NCI-H82 treated with DMSO at 0.1 percent for 48 hours (cell line): ENCODE data around the gene AS3MT.
"Not testable (repeated sequence)": the region's sequence is repeated elsewhere in the genome, so short reads cannot be mapped to it uniquely, and the experiment has no call there.

Source experiments
- DNase-seq: peaks from one replicate; lab custom pipeline; 2025; ENCODE audit not compliant: unreplicated experiment; lab: John Stamatoyannopoulos, UW

AS3MT gene, protein sequence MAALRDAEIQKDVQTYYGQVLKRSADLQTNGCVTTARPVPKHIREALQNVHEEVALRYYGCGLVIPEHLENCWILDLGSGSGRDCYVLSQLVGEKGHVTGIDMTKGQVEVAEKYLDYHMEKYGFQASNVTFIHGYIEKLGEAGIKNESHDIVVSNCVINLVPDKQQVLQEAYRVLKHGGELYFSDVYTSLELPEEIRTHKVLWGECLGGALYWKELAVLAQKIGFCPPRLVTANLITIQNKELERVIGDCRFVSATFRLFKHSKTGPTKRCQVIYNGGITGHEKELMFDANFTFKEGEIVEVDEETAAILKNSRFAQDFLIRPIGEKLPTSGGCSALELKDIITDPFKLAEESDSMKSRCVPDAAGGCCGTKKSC

DNA sequence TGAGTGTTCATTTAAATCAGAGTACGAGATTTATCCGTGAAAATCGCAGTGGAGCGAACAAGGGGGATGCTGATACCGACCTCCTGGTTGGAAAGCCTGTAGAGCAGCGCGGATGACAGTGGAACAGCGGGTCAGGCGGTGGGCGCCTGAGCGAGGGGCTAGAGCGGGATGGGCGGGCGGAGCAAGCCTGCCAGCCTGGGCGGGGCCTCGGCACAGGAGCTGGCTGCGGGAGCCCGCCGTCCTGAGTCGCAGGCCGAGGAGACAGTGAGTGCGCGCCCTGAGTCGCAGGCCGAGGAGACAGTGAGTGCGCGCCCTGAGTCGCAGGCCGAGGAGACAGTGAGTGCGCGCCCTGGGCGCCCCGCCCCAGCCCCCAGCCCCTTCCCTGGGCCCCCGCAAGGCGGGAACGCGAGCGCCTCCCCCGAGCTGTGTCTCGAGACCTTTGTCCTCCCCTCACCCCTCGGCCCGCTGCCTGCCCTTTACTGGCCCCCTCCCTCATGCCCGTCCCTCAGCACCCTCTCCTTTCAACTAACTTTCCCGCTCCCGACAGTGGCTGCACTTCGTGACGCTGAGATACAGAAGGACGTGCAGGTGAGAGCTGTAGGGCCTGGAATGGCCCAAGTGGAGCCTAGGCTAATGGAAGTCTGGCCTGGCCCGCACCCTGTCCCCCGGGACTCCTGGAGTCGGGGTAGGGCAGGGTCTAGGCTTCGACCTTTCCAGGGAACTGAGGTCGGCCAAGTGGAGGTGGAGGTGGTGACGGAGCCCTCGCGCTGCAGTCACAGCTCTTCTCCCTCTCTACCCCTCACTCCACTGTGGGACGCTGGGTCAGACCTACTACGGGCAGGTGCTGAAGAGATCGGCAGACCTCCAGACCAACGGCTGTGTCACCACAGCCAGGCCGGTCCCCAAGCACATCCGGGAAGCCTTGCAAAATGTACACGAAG, at the start of gene AS3MT:
TSS of gene AS3MT (plus strand) at position 213 of the 941 bp plus-strand sequence. CDS start at position 336, 123 bp downstream.
- DNase-seq = peak; percentile 1

DNA sequence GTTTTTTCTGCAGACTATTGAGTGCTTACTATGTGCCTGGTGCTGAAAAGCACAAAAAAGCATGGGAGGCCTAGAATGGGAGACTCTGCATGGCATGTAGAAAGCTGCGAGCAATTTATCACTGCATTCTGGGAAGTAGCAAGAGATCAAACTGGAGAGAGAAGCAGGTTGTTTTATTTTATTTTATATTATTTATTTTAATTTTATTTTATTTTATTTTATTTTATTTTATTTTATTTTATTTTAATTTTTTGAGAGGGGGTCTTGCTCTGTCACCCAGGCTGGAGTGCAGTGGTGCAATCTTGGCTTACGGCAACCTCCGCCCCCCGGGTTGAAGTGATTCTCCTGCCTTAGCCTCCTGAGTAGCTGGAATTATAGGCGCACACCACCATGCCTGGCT, 49.3 kb upstream of the AS3MT start:
- not testable (repeated sequence) for DNase-seq

DNA sequence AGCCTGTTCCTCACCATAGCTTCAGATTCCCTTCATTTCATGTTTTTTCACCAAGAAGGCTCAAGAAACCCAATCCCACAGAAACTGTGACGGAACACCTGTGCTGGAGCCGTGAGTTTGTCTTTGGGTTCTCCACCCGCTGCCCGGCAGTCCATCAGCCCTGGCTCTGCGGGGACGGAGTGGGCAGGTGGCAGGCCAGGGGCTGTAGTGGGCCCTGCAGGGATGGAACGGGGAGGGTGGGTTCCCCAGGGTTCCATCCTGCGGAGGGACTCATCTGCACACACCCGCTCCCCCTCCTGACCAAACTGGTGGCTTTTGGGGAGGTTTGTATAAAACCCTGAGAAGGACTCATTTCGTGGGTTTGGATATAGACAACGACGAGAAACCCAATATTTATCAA, 47.0 kb upstream of the AS3MT start:
- DNase-seq = no peak

DNA sequence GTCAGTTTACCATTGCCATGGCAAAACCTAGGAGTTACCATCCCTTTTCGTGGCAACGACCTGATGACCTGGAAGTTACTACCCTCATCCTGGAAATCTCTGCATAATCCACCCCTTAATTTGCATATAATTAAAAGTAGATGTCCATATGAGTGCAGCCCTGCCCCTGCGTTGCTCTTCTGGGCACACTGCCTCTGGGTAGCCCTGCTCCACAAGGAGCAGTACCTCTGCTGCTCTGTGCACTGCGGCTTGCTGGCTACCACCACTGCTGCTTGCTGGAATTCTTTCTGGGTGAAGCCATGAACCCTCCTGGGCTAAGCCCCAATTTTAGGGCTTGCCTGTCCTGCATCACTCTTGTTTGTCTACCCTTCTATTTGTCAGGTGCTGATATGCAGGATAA, 44.6 kb upstream of the AS3MT start:
- no peak for DNase-seq

DNA sequence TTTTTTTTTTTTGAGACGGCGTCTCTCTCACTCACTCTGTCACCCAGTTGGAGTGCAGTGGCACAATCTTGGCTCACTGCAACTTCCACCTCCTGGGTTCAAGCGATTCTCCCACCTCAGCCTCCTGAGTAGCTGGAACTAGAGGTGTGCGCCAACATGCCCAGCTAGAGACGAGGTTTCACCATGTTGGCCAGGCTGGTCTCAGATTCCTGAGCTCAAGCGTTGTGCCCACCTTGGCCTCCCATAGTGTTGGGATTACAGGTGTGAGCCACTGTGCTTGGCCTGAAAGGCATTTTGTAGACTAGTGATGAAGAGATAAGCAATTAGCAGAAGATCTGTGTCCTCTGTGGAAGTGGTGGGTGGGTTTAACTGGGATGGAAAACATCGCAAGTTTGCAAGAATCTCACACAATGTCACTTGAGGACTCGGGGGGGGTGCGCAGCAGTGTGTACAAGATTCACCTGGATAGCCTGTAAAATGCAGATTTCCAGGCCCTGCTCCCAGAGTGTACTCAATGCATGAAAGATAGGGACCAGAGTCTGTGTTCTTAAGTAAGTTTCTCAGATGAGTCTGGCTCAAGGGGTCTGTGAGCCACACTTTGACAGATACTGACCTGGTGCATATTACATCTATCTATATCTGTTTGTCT, 43.0 kb upstream of the AS3MT start:
- DNase-seq = no peak

DNA sequence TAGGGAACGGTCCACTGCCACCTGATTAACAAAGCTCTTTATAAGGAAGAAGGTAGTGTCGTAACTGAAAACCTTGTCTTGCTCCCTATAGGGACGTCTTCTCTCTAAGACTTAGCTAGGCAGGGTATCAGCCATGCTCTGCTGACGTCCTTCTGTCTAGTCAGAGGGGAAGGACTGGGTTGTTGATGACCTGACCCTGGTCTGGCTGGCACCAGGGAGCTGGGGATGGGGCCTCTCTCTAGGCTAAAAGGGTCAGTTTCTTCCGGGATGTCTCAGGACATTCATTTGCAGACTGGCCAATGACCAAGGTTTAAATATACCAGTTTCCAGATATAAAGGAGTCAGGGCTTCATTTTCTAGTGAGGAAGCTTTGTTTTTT, 41.7 kb upstream of the AS3MT start:
- no peak for DNase-seq

DNA sequence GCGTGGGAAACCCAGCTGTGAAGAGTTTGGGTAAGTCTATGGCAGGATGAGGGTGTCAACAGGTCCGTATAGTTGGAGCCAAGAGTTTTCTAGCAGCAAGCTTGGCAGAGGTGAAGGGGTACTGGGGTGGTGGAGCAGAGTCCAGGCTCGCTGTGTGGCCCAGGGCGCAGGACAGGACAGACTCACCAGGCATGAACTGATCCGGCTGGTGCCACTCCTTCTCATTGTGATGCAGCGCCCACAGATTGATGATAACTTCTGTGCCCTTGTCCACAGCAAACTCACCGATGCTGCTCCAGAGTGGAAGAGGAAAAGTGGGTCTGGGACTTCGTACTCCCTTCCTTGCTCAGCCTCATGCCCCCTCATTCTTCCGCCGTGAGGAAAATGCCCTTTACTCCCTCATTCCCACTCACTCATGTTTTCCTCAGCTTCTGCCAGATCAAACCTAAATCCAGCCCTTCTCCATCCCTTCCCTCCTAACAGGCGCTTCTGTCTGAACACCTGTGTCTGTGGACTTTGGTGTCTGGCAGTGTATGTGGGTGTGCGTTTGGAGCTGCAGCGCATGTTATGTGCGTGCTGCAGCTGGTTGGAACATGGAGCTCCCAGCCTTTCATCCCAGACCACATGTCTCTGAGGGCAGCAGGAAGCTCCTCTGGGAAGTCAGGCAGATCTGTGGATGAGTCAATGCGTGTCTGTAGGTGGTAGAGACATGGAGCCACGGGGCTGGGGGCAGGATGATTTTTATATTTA, 37.8 kb upstream of the AS3MT start:
- no peak for DNase-seq

DNA sequence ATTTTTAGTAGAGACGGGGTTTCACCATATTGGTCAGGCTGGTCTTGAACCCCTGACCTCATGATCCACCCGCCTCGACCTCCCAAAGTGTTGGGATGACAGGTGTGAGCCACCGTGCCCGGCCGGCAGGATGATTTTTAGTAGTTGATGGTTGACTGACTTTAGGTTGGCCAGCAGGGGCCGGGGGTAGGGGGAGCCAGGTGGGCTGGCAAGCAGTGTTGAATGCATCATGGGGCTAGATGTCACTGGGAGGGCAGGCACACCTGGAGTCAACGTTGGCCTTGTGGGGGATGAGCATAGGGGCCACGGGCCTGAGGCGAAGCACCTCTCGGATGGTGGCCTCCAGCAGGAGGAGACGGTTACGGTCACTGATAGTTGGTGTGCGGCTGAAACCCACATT, 37.0 kb upstream of the AS3MT start:
- no peak for DNase-seq

DNA sequence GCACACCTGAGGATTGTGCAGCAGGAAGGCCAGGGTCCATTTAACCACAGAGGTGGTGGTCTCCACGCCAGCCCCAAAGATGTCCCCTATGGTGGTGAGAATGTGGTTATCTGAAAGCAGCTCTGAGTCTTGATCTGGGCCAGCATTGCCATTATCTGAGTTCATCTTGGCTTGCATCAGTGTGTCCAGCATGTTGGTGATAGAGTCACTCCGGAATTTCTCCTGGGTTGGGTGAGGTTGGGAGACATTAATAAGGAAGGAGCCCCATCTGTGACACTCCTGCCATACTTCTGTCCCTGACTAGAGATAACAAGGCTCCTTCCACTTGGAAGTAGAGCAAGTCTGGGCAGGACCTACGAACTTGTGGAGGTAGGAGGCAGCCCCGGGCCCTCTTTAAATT, 36.3 kb upstream of the AS3MT start:
- no peak for DNase-seq

DNA sequence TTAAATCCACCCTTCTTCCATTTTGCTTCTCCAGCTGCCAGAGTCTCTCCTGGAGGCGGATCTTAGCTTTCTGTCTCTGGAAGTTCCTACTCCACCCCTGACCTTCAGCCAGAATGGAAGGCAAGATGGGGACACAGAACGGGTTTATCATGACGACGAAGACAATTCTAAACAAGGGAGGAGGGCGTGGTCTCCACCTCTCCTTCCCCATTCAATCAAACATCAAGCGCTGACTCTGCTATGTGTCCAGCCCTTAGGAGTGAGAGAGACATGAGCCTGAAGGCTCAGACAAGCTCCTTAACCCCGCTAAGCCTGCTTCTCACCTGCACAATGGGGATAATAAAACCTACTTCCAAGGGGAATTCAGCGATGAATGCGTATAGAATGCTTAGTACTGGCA, 35.1 kb upstream of the AS3MT start:
- no peak for DNase-seq

DNA sequence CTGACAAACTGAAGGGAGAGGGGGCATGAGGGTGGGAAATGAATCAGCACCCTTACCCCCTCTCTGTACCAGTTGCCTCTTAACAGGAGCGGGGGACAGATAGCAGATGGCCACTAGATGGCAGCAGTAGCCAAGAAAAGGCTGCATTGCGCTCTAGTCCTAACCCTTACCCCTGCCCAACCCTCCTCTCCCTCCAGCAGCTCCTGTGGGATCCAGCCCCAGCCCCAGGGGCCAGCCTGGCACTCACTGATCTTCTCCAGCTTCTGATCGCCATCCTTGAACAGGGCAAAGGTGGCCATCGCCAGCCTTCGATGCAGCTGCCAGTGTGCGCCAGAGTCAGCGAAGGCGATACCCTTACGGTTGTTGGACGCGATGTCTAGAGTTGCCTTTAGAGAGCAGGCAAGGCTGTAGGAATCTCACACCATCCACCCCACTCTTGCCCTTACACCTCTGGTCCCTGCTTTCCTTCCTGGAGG, 34.2 kb upstream of the AS3MT start:
- peak; percentile 42 for DNase-seq

DNA sequence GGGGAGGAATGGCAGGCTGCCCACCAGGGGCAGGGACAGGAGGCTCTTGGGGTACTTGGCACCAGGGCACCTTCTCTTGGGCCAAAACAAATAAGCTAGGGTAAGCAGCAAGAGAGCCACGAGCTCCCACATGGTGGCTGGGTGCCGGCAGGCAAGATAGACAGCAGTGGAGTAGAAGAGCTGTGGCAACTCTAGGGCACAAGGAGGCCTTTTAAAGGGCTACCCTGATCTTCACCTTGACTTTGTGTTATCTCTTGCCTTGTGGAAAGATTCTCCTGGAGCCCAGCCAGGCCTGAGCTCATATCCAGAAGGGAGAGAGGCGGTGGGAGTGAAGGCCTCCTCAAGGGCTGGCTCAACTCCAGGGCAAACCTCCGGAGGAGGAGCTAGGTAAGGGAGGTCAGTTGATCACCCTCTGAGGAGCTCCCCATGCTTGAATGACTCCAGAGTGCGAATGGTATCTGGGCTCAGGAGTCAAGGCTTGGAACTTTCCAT, 32.0 kb upstream of the AS3MT start, which contains the start of gene CYP17A1:
TSS of gene CYP17A1 (minus strand) at position 184 of the 492 bp plus-strand sequence. CDS start at position 132, 52 bp downstream.
- DNase-seq = no peak

DNA sequence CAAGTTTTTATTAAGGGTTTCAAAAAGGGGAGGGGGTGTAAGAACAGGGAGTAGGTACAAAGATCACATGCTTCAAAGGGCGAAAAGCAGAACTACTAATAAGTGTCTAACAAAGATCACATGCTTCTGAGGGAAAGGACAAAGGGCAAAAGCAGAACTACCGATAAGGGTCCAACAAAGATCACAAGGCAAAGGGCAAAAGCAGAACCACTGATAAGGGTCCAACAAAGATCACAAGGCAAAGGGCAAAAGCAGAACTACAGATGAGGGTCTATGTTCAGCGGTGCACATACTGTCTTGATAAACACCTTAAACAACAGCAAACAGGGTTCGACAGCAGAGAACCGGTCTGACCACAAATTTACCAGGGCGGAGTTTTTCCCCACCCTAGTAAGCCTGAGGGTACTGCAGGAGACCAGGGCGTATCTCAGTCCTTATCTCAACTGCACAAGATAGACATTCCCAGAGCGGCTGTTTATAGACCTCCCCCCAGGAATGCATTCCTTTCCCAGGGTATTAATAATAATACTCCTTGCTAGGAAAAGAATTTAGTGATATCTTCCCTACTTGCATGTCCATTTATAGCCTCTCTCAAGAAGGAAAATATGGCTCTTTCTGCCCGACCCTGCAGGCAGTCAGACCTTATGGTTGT, 30.9 kb upstream of the AS3MT start:
- not testable (repeated sequence) for DNase-seq

DNA sequence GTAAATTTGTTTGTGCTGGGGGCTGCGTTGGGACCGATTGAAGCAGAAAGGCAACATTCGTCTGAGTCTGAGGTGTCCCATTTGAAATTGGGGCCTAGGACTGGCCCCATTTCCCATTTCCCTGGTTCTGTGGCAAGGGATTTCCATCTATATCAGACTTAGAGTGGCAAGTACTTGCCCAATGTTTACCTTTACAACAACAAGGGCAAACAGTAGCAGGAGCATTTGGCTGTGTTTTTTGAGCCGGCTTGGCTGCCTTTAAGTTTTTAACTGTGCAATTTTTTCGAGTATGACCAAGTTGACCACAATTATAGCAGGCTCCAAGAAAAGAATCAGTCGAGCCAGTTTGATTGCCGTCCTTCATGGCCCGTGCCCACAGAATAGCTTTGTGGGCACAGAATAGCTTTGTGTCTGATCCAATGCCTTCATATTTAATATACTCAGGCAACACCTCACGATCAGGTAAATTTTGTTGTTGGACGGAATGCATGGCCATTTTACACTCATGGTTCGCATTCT, 27.4 kb upstream of the AS3MT start:
- no peak for DNase-seq

DNA sequence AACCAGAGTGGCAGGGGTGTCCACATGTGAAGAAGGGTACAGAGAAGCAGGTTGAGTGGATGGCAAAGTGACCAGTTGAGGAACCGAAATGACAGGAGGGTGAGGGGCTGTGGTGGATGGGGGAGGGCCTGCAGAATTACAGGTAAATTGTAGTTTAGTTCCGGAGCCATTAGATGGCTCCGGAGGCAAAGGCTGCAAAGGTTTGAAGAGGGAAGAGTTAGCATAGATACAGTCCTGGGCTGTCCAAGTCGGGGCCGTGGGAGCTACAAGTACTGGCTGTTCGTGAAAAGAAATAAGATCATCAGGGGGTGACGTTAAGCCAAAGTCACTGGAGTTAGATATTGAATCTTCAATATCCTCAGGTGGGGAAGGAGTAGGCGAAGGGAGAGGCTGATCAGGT, 26.1 kb upstream of the AS3MT start:
- not testable (repeated sequence) for DNase-seq

DNA sequence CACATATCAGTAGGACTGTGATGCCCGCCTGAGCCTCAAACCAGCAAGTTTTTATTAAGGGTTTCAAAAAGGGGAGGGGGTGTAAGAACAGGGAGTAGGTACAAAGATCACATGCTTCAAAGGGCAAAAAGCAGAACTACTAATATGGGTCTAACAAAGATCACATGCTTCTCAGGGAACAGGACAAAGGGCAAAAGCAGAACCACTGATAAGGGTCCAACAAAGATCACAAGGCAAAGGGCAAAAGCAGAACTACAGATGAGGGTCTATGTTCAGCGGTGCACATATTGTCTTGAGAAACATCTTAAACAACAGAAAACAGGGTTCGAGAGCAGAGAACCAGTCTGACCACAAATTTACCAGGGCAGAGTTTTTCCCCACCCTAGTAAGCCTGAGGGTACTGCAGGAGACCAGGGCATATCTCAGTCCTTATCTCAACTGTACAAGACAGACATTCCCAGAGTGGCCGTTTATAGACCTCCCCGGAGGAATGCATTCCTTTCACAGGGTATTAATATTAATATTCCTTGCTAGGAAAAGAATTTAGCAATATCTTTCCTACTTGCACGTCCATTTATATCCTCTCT, 25.0 kb upstream of the AS3MT start:
- not testable (repeated sequence) for DNase-seq

DNA sequence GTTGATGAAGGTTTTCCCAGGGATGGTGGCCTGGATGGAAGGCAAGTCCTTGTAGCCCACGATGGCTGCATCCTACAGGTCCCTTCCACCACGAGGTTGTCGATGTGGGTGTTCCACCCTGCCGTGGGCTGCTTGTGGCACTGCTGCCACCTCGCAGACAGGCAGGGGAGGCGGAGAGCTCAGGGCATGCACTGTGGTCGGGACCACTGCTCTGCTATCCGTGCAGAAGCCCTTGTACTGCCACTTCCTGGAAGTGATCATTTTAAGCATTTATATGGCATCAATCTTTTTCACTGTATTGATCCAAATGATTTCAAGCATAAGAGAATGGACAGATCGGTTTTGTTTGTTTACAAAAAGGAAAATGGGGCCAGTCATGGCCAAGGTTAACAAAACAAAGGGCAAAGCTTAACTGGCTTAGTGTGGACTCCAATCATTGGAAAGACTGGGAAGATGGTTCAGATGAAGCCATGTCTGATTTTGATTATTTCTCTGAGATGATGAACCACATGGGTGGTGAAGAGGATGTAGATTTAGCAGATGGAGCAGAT, 23.8 kb upstream of the AS3MT start:
- no peak for DNase-seq

DNA sequence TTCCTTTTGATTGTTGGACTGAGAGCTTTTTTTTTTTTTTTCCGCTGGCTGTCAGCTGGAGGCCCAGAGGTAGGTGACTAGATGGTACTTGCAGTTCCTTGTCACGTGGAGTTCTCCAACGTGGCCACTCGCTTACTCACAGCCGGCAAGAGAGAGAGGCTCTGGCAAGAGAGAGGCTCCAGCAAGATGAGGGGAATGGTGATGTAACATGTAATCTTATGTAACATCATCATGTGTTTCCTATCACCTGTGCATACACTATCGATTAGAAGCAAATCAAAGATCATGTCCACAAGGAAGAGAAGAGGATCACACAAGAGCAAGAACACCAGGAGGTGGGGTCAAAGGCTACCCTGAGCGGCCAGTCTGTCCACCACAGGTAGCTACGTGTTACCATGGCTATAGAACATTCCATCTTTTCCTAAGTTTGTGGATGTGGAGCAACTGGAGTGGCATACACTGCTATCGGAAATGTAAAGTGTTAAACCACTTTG, 19.2 kb upstream of the AS3MT start:
- DNase-seq = no peak

DNA sequence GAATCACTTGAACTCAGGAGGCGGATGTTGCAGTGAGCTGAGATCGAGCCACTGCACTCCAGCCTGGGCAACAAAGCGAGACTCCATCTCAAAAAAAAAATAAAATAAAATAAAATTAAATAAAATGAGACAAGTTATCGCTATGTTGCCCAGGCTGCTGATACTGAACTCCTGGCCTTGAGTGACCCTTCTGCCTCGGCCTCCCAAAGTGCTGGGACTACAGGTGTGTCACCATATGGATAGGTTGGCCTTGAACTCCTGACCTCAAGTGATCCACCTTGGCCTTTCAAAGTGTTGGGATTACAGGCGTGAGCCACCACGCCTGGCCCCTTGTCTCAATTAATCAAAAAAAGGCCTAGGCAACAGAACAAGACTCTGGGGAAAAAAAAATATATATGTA, 16.0 kb upstream of the AS3MT start:
- DNase-seq = not testable (repeated sequence)
